NAMALWA (cell line): ENCODE results near the gene GNAS.
"Not testable (repeated sequence)": the region's sequence is repeated elsewhere in the genome, so short reads cannot be mapped to it uniquely, and the experiment has no call there.

Experiments used
- DNase-seq: peaks from one replicate; pipeline ENCODE4 v3.0.0-alpha.2; 2015; ENCODE audit warnings: low spot score

The GNAS gene

GRCh38 chr20:58828804-58829203, 23.7 kb upstream of the GNAS start:
- DNase-seq = not testable (repeated sequence)

DNA sequence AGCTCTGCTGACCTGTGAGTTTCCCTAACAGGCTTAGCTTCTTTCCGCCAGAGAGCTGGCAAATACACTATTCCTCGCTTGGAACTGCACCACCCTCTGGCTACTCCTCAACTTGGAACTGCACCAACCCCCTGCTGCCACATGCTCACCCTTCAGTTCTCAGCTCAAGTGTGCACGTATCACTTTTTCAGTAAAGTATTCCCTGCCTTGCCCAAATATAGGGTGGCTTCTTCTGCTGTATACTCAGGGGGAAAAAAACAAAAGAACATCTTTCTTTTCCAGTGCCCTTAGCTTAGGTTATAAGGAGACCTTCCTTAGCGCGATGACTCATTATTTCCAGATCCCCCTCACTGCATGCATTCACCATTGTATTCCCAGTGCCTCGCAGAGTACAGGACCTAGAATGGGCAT, 23.0 kb upstream of the GNAS start:
- no peak for DNase-seq

DNA sequence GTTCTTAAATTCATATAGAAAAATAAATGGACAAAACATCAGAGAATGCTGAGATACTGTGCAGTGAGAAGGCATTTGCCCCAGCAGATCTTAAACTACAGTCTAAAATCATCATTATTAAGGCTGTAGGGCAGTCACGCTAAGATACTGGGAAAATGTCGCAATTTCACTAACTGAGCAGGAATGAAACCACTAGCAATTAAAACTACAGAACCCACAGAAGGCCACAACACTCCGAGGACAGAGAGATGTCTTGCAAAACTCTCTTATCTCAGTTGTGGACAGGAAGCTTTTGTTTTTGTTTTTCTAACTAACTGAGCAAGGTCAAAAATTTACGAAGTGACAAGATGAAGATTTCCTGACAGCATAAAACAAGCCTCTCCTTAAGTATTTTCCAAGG, 20.1 kb upstream of the GNAS start:
- DNase-seq = no peak

DNA sequence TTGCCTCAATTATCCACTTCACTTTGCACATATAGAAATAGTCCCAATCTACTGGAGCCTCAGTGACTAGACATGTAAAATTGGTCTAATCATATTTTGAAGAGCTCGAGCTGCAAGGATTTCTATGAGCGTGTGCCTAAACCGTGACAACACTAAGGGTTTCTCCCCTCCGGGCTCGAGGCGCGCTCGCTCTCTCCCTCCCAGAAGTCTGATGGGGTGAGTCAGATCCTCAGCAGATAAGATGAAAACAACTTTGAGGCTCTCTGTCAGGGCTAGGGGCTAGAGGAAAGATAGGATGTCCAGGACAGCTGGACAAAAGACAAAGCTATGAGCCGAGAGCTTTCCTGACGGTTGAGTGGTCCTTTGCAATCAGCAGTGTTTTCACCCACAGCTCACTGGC, 18.6 kb upstream of the GNAS start:
- DNase-seq = no peak

GRCh38 chr20:58835231-58835630, 17.3 kb upstream of the GNAS start:
- DNase-seq = no peak

DNA sequence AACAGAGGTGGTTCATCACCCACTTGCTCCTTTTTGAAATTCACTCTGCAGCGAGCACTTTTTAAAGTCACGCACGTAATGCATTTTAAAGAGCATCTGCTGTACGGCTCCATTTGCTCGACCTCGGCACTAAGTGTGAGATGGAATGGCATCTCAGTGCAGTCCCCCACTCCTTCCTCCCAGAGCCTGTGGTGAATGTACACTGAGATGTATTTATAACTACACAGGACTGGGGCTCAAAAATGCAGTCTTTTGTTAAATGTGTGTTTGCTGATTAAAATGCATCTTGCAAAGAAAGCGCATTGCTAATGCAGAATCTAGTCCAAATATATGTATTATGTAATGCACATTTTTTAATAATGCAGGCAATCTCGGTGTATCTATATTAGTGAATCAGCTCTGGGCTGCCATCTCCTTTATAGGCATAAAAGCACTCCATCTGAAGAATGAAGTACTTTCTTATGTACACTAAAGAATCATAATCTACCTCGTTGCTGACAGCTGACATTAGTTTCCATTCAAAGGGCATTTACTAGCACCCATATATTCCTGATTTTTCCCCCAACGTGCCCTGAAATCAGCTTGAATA, 15.8 kb upstream of the GNAS start:
- DNase-seq = no peak

DNA sequence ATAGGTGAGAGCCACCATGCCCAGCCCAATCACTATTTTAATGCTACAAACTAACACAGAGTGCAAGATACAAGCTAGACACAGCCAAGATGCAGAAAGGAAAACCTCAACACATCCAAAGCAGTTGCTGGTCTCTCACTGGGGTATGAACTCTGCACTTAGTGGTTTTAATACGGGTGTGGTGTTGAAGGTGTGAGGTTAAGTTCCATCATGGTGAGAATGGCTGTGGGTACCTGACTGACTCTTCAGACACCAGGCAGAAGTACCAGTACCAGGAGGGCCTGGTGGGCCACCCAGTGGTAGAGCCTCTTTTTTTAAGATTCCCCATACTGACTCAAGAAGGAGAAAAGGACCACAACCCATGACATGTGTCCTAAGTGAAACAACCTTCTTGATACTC, 14.8 kb upstream of the GNAS start:
- no peak for DNase-seq

DNA sequence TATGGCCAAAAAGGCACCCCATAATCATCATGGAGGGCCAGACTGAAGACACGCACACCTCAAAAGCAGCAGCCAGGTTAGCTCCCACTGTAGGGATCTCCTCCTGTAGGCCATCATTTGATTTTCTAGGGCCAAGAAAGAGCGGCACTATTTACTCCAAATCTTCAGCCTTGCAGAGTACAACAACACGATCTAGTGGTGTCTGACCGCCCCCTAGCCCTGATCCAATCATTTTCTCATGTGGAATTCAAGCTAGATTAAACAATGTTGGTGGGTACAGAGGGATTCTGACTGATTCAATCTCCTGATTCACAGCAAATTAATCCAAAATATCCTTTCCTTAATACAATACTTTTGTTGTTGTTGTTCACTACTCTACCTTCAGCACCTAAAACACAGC, 14.3 kb upstream of the GNAS start:
- DNase-seq = no peak

DNA sequence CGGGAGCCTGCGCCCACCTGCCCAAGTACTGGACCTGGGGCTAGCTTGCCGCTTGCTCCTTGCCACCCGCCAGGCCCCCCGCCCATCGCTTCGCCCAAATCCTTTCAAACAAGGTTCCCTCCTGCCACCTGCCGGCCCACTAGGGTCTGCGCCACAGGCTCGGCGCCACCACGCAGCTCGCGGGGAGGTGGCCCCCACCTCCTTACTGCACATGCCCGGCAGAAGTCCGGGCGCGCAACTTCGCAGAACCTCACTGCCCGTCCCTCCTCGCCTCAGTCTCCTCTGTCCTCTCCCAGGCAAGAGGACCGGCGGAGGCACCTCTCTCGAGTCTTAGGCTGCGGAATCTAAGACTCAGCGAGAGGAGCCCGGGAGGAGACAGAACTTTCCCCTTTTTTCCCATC, 13.0 kb upstream of the GNAS start:
- DNase-seq = peak; percentile 44

DNA sequence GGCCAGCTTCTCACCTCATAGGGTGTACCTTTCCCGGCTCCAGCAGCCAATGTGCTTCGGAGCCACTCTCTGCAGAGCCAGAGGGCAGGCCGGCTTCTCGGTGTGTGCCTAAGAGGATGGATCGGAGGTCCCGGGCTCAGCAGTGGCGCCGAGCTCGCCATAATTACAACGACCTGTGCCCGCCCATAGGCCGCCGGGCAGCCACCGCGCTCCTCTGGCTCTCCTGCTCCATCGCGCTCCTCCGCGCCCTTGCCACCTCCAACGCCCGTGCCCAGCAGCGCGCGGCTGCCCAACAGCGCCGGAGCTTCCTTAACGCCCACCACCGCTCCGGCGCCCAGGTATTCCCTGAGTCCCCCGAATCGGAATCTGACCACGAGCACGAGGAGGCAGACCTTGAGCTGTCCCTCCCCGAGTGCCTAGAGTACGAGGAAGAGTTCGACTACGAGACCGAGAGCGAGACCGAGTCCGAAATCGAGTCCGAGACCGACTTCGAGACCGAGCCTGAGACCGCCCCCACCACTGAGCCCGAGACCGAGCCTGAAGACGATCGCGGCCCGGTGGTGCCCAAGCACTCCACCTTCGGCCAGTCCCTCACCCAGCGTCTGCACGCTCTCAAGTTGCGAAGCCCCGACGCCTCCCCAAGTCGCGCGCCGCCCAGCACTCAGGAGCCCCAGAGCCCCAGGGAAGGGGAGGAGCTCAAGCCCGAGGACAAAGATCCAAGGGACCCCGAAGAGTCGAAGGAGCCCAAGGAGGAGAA, 12.3 kb upstream of the GNAS start:
- DNase-seq = no peak

GRCh38 chr20:58840816-58841538, 11.5 kb upstream of the GNAS start:
- no peak for DNase-seq

DNA sequence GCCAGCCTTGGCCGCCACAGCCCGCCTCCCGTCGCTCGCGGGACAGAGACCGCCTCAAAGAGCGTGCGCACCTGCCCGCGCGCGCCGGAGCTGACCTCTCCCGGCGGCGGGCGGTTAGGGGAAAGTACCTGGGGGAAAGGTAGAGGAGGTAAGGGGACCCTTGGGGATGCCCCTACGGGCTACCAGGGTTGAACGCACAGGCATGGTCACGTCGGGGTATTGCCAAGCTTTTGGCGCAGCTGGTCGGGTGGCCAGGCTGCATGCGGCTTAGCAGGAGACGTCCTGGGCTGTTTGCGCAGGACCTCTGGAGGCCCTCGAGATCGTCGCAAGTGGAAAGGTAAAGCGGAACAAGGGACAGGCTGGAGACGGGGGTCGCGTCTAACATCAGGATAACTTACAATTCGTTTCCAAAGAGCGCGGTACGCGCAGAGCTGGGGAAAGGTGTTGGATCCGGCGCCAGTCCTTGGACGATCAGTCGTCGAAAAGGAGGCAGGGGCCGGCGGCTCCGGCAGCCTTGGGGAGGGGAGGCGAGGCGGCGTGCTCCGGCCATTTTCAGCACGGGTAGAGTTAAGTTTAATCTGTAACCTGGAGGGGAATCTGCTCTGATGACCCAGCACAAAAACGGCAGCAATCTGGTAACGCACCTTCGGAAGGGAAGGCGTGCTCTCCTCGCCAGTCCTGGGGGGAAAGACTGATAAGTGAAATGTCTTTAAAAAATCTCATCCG, 10.8 kb upstream of the GNAS start:
- no peak for DNase-seq

GRCh38 chr20:58842276-58842675, 10.2 kb upstream of the GNAS start:
- DNase-seq = no peak

GRCh38 chr20:58843128-58843556, 9.4 kb upstream of the GNAS start:
- no peak for DNase-seq

DNA sequence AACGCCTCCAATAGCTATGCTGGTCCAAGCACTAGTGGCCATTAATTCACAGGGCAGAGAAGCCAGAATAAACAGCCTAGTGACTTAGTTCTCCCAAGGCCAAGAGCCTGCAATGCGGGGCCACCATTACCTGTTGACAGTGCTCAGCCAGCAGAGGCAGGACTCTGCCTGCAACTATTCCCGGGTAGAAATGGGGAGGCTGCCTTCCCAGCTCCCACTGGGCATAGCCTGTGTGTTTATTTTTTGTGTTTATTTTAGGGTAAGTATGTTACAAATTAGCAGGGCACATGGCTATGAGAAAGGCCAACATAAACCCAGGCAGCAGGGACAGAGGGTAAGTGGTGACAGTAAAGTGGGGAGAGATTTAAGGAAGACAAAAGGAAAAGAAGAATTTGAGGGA, 6.8 kb upstream of the GNAS start:
- DNase-seq = no peak

DNA sequence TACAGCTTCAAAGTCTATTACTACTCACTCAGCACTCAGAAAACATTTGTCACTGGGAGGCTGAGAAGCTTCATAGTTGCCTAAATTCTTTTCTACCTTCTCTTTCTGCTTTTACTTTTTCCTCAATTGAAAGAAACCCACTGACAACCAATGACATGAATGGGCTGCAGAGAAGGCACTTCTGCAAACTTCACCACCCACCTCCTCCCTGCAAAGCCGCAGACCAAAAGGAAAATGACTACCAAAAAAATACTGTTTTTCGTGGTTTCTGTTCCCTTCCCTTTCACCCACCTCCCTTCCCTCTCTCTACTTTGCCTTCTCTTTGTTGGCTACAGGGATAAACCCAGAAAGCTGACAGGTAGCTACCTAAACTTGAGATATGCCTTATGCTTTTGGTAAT, 5.1 kb upstream of the GNAS start:
- no peak for DNase-seq

DNA sequence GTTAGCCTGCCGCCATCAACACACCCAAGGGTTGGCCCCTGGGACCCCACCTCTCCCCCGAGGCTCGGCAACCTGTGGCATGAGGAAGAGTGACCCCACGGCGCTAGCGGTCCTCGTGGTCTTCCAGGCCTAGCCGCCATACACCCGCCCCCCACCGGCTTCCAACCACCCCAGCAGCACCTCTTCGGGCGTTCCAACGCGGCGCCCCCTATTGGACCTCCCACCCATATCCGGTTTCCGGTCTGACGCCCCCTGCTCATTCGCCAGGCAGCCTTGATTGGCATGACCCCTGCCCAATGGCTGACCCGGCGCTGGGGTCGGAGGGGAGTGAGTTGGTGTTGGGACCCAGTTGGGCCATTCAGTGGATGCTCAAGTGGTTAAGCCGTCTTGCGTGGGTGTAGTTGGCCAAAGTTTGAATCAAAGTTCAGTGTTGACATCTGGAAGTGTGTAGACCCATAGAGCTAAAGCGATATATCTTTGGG, 1.8 kb upstream of the GNAS start, which contains the start of gene GNAS-AS1:
Gene GNAS-AS1, minus strand, starts transcription at position 210 of the 482 bp plus-strand sequence.
- DNase-seq = peak; percentile 94

- DNase-seq = peak; percentile 29
Observed at GRCh38 chr20:58851221-58851968, 1.1 kb upstream of the GNAS start.

DNA sequence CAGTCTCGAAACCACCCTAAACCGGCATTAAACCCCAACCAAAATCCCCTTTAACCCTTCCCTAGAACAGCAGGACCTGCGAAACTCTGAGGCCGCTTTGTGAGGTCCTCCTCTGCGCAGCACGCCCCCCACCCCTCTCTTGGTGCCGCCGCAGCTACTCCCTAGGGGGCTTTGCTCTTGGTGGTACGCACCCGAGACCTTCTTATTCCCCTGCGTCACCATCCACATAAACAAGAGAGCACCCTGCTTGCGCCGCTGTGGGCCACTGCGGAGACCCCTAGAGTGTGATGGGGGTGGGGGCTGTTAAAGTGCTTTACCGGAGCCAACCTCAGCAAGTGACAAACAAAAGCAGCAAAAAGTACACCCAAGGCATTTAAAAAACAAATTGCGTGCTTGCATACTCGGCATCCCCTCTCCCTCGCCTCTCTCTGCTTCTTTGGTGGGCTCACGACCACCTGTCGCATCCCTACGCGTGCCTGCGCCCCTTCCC, 502 bp upstream of the GNAS start:
- DNase-seq = no peak

- no peak for DNase-seq
Observed at GRCh38 chr20:58853466-58853865, 950 bp downstream of the GNAS start.

DNA sequence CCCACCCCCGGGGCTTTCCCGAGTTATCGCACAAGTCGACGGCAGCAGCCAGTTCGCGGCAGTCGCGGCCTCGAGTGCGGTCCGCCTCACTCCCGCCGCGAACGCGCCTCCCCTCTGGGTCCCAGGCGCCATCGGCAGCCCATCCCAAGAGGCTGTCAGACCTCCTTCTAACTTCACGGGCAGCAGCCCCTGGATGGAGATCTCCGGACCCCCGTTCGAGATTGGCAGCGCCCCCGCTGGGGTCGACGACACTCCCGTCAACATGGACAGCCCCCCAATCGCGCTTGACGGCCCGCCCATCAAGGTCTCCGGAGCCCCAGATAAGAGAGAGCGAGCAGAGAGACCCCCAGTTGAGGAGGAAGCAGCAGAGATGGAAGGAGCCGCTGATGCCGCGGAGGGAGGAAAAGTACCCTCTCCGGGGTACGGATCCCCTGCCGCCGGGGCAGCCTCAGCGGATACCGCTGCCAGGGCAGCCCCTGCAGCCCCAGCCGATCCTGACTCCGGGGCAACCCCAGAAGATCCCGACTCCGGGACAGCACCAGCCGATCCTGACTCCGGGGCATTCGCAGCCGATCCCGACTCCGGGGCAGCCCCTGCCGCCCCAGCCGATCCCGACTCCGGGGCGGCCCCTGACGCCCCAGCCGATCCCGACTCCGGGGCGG, 1.6 kb downstream of the GNAS start:
- no peak for DNase-seq
